Mesenchymal stem cell (in vitro differentiated cells and primary cell): ENCODE results near the gene OAS3.

Source experiments
- DNase-seq: peaks from one replicate; pipeline ENCODE4 v3.0.0-alpha.2; 2013
- H2AFZ ChIP-seq: one replicate; pipeline ENCODE4 v1.6.1; 2013; ENCODE audit warnings: low read depth, mild to moderate bottlenecking, control low read depth, inconsistent platforms, low read length, moderate library complexity
- H2AK5ac ChIP-seq: 2 replicates; pipeline ENCODE4 v1.6.1; 2013; ENCODE audit warnings: low read length, moderate library complexity, mild to moderate bottlenecking, inconsistent platforms; ENCODE audit not compliant: severe bottlenecking
- H2BK120ac ChIP-seq: one replicate; pipeline ENCODE4 v1.6.1; 2013; ENCODE audit warnings: low read depth, mild to moderate bottlenecking, inconsistent platforms, low read length, moderate library complexity
- H2BK12ac ChIP-seq, 2 experiments: one replicate each; pipeline ENCODE4 v1.6.1; 2013; ENCODE audit warnings: inconsistent platforms in 2 of 2, low read length in 2 of 2, mild to moderate bottlenecking in 2 of 2, moderate library complexity in 2 of 2, control low read depth in 1 of 2
- H2BK15ac ChIP-seq: one replicate; pipeline ENCODE4 v1.6.1; 2013; ENCODE audit warnings: mild to moderate bottlenecking, low read depth, inconsistent platforms; ENCODE audit not compliant: poor library complexity, severe bottlenecking
- H2BK5ac ChIP-seq: 2 replicates; pipeline ENCODE4 v1.6.1; 2013; ENCODE audit warnings: low read depth, mild to moderate bottlenecking, low read length, control low read depth, inconsistent platforms; ENCODE audit not compliant: poor library complexity, severe bottlenecking
- H3K14ac ChIP-seq, 2 experiments: one replicate each; pipeline ENCODE4 v1.6.1; 2013; ENCODE audit warnings: inconsistent platforms in 2 of 2, low read length in 2 of 2, control low read depth in 1 of 2, mild to moderate bottlenecking in 1 of 2, moderate library complexity in 1 of 2
- H3K18ac ChIP-seq, 2 experiments: one replicate each; pipeline ENCODE4 v1.6.1; 2013; ENCODE audit warnings: inconsistent platforms in 2 of 2, low read length in 2 of 2, control low read depth in 1 of 2, low read depth in 1 of 2, mild to moderate bottlenecking in 1 of 2
- H3K23ac ChIP-seq, 2 experiments: one replicate each; pipeline ENCODE4 v1.6.1; 2013; ENCODE audit warnings: inconsistent platforms in 2 of 2, low read length in 2 of 2, mild to moderate bottlenecking in 2 of 2, moderate library complexity in 2 of 2, control low read depth in 1 of 2
- H3K27ac ChIP-seq: 2 replicates; pipeline ENCODE4 v1.5.1; 2013; ENCODE audit warnings: mild to moderate bottlenecking, moderate library complexity, low read length, control low read depth, inconsistent platforms; ENCODE audit not compliant: poor library complexity, severe bottlenecking
- H3K27me3 ChIP-seq, 2 experiments: 2 replicates each; pipeline versions ENCODE4 v1.6.1 to v1.7.0; 2013; ENCODE audit warnings: low read length in 2 of 2, mild to moderate bottlenecking in 2 of 2, moderate library complexity in 2 of 2, control low read depth in 1 of 2, inconsistent platforms in 1 of 2; ENCODE audit not compliant: control insufficient read depth in 1 of 2, insufficient read depth in 1 of 2
- H3K36me3 ChIP-seq, 2 experiments: 2 replicates each; pipeline versions ENCODE4 v1.6.1 to v1.7.0; 2013; ENCODE audit warnings: low read length in 2 of 2, control low read depth in 1 of 2, inconsistent platforms in 1 of 2, low read depth in 1 of 2, mild to moderate bottlenecking in 1 of 2; ENCODE audit not compliant: insufficient read depth in 2 of 2, control insufficient read depth in 1 of 2
- H3K4ac ChIP-seq, 2 experiments: one replicate each; pipeline ENCODE4 v1.6.1; 2013; ENCODE audit warnings: inconsistent platforms in 2 of 2, low read length in 2 of 2, mild to moderate bottlenecking in 2 of 2, moderate library complexity in 2 of 2, control low read depth in 1 of 2, low read depth in 1 of 2
- H3K4me1 ChIP-seq: 2 replicates; pipeline ENCODE4 v1.6.1; 2013; ENCODE audit warnings: low read depth, low read length, control low read depth; ENCODE audit not compliant: control insufficient read depth, insufficient read depth
- H3K4me2 ChIP-seq: 2 replicates; pipeline ENCODE4 v1.6.1; 2013; ENCODE audit warnings: low read length, mild to moderate bottlenecking, inconsistent platforms; ENCODE audit not compliant: poor library complexity, severe bottlenecking
- H3K4me3 ChIP-seq, 2 experiments: 2 replicates each; pipeline versions ENCODE4 v1.5.1 to v1.7.0; 2013; ENCODE audit warnings: low read length in 2 of 2, mild to moderate bottlenecking in 2 of 2, control low read depth in 1 of 2, low read depth in 1 of 2; ENCODE audit not compliant: insufficient read depth in 1 of 2
- H3K79me1 ChIP-seq: replicated peaks from 2 replicates; pipeline ENCODE4 v1.6.1; 2013; ENCODE audit warnings: mild to moderate bottlenecking, control low read depth, low read length, inconsistent platforms; ENCODE audit not compliant: poor library complexity, severe bottlenecking
- H3K9ac ChIP-seq: 2 replicates; pipeline ENCODE4 v1.7.0; 2013; ENCODE audit warnings: mild to moderate bottlenecking, low read length, moderate library complexity
- H3K9me3 ChIP-seq: 2 replicates; pipeline ENCODE4 v1.7.0; 2013; ENCODE audit warnings: mild to moderate bottlenecking, low read length; ENCODE audit not compliant: control insufficient read depth
- H4K8ac ChIP-seq: one replicate; pipeline ENCODE4 v1.6.1; 2013; ENCODE audit warnings: inconsistent platforms, mild to moderate bottlenecking, low read length, moderate library complexity
- H4K91ac ChIP-seq: one replicate; pipeline ENCODE4 v1.6.1; 2013; ENCODE audit warnings: mild to moderate bottlenecking, low read length, inconsistent platforms
- WGBS: methylation state at CpG from one replicate; pipeline ENCODE4 v1.1.7; 2013; ENCODE audit warnings: mixed read lengths; 5-methylcytosine and 5-hydroxymethylcytosine counted together

The OAS3 gene

GRCh38 chr12:112904571-112904970 is 33.7 kb upstream of the OAS3 start:
- H3K27me3 ChIP-seq, result no peaks in the 10 kb centered on the region
- no peak overlapping the region for H3K14ac ChIP-seq
- no peak overlapping the region for H2BK120ac ChIP-seq
- H2AFZ ChIP-seq, result no peak overlapping the region
- peaks cover 13% of the 10 kb centered on the region for H3K4me1 ChIP-seq
- no peaks in the 10 kb centered on the region for H3K79me1 ChIP-seq
- H3K4me2 ChIP-seq, result no peak overlapping the region
- no peak overlapping the region for H3K23ac ChIP-seq
- H2BK15ac ChIP-seq, result no peak overlapping the region
- H4K8ac ChIP-seq, result no peak overlapping the region
- H4K91ac ChIP-seq, result no peak overlapping the region
- H3K4me3 ChIP-seq, result no peak overlapping the region
- no peak overlapping the region for H3K18ac ChIP-seq
- no peak overlapping the region for H2BK5ac ChIP-seq
- no peaks in the 10 kb centered on the region for H3K9me3 ChIP-seq
- no peak overlapping the region for H3K4ac ChIP-seq
- peaks cover 0 to 1% of the 10 kb centered on the region in 2 experiments for H3K36me3 ChIP-seq
- no peak overlapping the region for H2BK12ac ChIP-seq
- no peak overlapping the region for H3K9ac ChIP-seq
- DNase-seq, result no peak
- peak overlapping the region; percentile 57 for H3K27ac ChIP-seq
- peak overlapping the region; percentile 44 for H2AK5ac ChIP-seq

DNA sequence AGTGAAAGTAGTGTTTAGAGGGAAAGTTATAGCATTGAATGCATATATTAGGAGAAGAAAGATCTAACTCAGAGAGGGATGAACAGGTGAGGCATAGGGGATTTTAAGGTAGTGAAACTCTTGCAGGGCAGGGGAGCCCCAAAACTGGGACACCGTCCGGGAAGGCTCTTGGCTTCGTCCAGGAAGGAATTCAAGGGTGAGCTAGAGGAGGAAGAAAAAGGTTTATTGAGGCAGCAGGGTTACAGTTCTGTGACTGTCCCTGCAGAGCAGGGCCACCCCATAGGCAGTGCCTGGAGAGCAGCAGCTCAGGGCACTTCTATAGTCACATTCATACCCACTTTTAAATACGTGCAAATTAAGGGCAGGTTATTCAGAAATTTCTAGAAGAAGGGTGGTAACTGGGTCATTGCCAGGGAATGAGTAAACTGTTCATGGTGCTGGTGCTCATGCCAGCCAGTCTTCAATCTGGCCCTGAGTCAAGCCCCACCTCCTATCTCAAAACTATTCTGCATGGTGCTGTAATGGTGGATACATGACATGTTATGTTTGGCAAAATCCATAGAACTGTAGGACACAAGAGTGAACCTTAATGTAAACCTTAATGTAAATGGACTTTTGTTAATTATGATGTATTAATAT is 32.7 kb upstream of the OAS3 start:
- no peak overlapping the region for H2BK5ac ChIP-seq
- H4K91ac ChIP-seq, result no peak overlapping the region
- DNase-seq, result no peak
- no peak overlapping the region for H3K14ac ChIP-seq
- no peak overlapping the region for H3K4me2 ChIP-seq
- no peak overlapping the region for H2AFZ ChIP-seq
- no peak overlapping the region for H3K9ac ChIP-seq
- H3K36me3 ChIP-seq, result peaks cover 0 to 7% of the 10 kb centered on the region in 2 experiments
- H2AK5ac ChIP-seq, result no peak overlapping the region
- peak overlapping the region in 1 of 2 experiments; percentile 14 for H2BK12ac ChIP-seq
- H3K4ac ChIP-seq, result no peak overlapping the region
- H2BK15ac ChIP-seq, result peak overlapping the region; percentile 26
- no peak overlapping the region for H3K4me3 ChIP-seq
- no peak overlapping the region for H4K8ac ChIP-seq
- H2BK120ac ChIP-seq, result no peak overlapping the region
- H3K27me3 ChIP-seq, result no peaks in the 10 kb centered on the region
- H3K23ac ChIP-seq, result no peak overlapping the region
- no peaks in the 10 kb centered on the region for H3K79me1 ChIP-seq
- WGBS, result 95% methylated on average over 3 of the region's 4 CpGs
- H3K9me3 ChIP-seq, result peaks cover 2% of the 10 kb centered on the region
- no peak overlapping the region for H3K18ac ChIP-seq
- peaks cover 13% of the 10 kb centered on the region for H3K4me1 ChIP-seq
- H3K27ac ChIP-seq, result no peak overlapping the region

GRCh38 chr12:112906712-112907414 is 31.4 kb upstream of the OAS3 start, which contains the start of gene OAS1:
TSS of gene OAS1 (plus strand) at chr12:112906962. CDS start at chr12:112907040, 78 bp downstream.
- peak within 1 kb of the TSS; percentile 54 for H2AFZ ChIP-seq
- 31% methylated on average over 4 of the region's 4 CpGs for WGBS

DNA sequence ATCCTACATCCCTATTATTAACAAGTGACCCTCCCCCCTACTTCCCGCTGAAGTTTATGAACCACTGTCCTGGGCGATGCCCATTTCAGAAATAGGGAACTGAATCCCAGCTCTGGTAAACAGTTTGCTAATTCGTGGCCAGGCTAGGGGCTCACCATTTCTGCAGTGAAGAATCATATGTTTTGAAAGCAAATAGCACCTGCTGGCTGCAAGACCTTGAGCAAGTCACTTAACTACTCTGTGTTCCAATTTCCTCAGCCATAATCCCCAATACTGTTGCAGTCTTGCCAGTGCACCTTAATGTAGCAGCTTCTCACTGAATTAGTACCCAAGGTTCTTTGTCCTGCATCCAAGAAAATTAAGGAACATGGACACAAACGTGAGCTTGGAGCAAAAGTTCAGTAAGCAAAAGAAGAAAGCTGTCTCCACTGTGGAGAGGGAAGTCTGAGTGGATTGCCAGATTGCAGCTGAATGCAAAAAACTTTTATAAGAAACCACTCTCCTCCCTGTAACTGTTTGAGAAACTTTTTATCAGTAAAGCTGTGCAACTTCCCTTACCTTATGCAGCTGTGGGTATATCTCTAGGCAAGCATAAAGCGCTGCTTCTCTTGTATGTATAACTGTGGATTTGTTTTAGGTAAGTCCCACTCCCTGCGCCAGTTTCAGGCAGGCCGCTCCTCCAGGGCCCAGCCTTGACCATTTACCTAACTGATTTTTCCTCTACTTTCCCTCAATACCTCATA is 30.7 kb upstream of the OAS3 start:
- Histone ChIP-seq H3K4me1 (peaks cover 13% of the 10 kb centered on the region), H3K9ac (peak overlapping the region; percentile 90), H2AK5ac (no peak overlapping the region), H2BK12ac (no peak overlapping the region), H3K27ac (no peak overlapping the region), H3K4ac (no peak overlapping the region), H3K23ac (no peak overlapping the region), H2BK15ac (no peak overlapping the region), H3K27me3 (no peaks in the 10 kb centered on the region), H2AFZ (no peak overlapping the region), H4K91ac (no peak overlapping the region), H3K4me2 (no peak overlapping the region), H3K4me3 (peak overlapping the region in 1 of 2 experiments; percentile 90), H4K8ac (no peak overlapping the region), H2BK120ac (no peak overlapping the region), H3K79me1 (no peaks in the 10 kb centered on the region), H3K36me3 (peaks cover 3 to 27% of the 10 kb centered on the region in 2 experiments), H2BK5ac (no peak overlapping the region), H3K18ac (no peak overlapping the region), H3K9me3 (peaks cover 20% of the 10 kb centered on the region), H3K14ac (no peak overlapping the region)
- WGBS, result 68% methylated on average over 4 of the region's 7 CpGs
- no peak for DNase-seq

More at GRCh38 chr12:112906712-112907414, 31.4 kb upstream of the OAS3 start, which contains the start of gene OAS1:
- H4K91ac ChIP-seq, result no peak within 1 kb of the TSS
- no peak within 1 kb of the TSS for H3K14ac ChIP-seq
- H2BK15ac ChIP-seq, result no peak within 1 kb of the TSS
- peaks cover 13% of the 10 kb centered on the region for H3K4me1 ChIP-seq
- H3K27ac ChIP-seq, result peak within 1 kb of the TSS; percentile 71
- H3K27me3 ChIP-seq, result no peaks in the 10 kb centered on the region
- DNase-seq, result peak; percentile 58
- peak within 1 kb of the TSS; percentile 92 for H4K8ac ChIP-seq
- H3K36me3 ChIP-seq, result peaks cover 3 to 20% of the 10 kb centered on the region in 2 experiments
- H2BK5ac ChIP-seq, result no peak within 1 kb of the TSS
- no peak within 1 kb of the TSS for H2AK5ac ChIP-seq
- no peak within 1 kb of the TSS for H3K23ac ChIP-seq
- H3K18ac ChIP-seq, result peak within 1 kb of the TSS in 1 of 2 experiments; percentile 81
- H3K4me2 ChIP-seq, result peak within 1 kb of the TSS; percentile 62
- H3K9ac ChIP-seq, result peak within 1 kb of the TSS; percentile 90
- H2BK120ac ChIP-seq, result no peak within 1 kb of the TSS
- H3K79me1 ChIP-seq, result no peaks in the 10 kb centered on the region
- no peak within 1 kb of the TSS for H3K4ac ChIP-seq
- peaks cover 12% of the 10 kb centered on the region for H3K9me3 ChIP-seq
- peak within 1 kb of the TSS; percentile 43 to 90 for H3K4me3 ChIP-seq
- H2BK12ac ChIP-seq, result peak within 1 kb of the TSS in 1 of 2 experiments; percentile 14
